ENCODE data around the gene NUDT3. TPM values are rescaled to one million over a fixed set of nuclear protein-coding genes. Genes with fewer than 3 reads are reported as not detected.

NUDT3 gene
- total RNA-seq, 1 experiment from 2014 or later: 26.1 TPM

GRCh38 chr6:34322732-34323131, 69.7 kb downstream of the NUDT3 start:
- no peak for DNase-seq (ENCODE audit: low read depth)

GRCh38 chr6:34321821-34322220, 70.6 kb downstream of the NUDT3 start:
- no peak for DNase-seq (ENCODE audit: low read depth)

- no peak for DNase-seq (ENCODE audit: low read depth)
Observed at GRCh38 chr6:34319471-34319885, 73.0 kb downstream of the NUDT3 start.

- no peak for DNase-seq (ENCODE audit: low read depth)
Observed at GRCh38 chr6:34318499-34319470, 73.7 kb downstream of the NUDT3 start.

GRCh38 chr6:34317882-34318498, 74.5 kb downstream of the NUDT3 start:
- DNase-seq (ENCODE audit: low read depth): no peak

GRCh38 chr6:34317172-34317477, 75.3 kb downstream of the NUDT3 start:
- no peak for DNase-seq (ENCODE audit: low read depth)

- no peak for DNase-seq (ENCODE audit: low read depth)
Observed at GRCh38 chr6:34316431-34317171, 75.9 kb downstream of the NUDT3 start.

GRCh38 chr6:34315780-34316179, 76.7 kb downstream of the NUDT3 start:
- no peak for DNase-seq (ENCODE audit: low read depth)

GRCh38 chr6:34315256-34315655, 77.2 kb downstream of the NUDT3 start:
- no peak for DNase-seq (ENCODE audit: low read depth)

GRCh38 chr6:34312259-34312658, 80.2 kb downstream of the NUDT3 start:
- DNase-seq (ENCODE audit: low read depth): no peak

GRCh38 chr6:34310817-34311216, 81.7 kb downstream of the NUDT3 start:
- DNase-seq (ENCODE audit: low read depth): no peak

- no peak for DNase-seq (ENCODE audit: low read depth)
Observed at GRCh38 chr6:34308483-34308882, 84.0 kb downstream of the NUDT3 start.

GRCh38 chr6:34305982-34306708, 86.3 kb downstream of the NUDT3 start:
- peak; percentile 55 for DNase-seq (ENCODE audit: low read depth)

GRCh38 chr6:34305497-34305896, 87.0 kb downstream of the NUDT3 start:
- DNase-seq (ENCODE audit: low read depth): no peak

- DNase-seq (ENCODE audit: low read depth): no peak
Observed at GRCh38 chr6:34304164-34304563, 88.3 kb downstream of the NUDT3 start.

- no peak for DNase-seq (ENCODE audit: low read depth)
Observed at GRCh38 chr6:34302929-34303328, 89.5 kb downstream of the NUDT3 start.

- peak; percentile 98 for DNase-seq (ENCODE audit: low read depth)
Observed at GRCh38 chr6:34301408-34301807, 91.1 kb downstream of the NUDT3 start.

- no peak for DNase-seq (ENCODE audit: low read depth)
Observed at GRCh38 chr6:34300332-34300751, 92.1 kb downstream of the NUDT3 start.

- no peak for DNase-seq (ENCODE audit: low read depth)
Observed at GRCh38 chr6:34298941-34299340, 93.5 kb downstream of the NUDT3 start.

- peak; percentile 84 for DNase-seq (ENCODE audit: low read depth)
Observed at GRCh38 chr6:34295721-34296120, 96.7 kb downstream of the NUDT3 start.

GRCh38 chr6:34292954-34293353, 99.5 kb downstream of the NUDT3 start:
- DNase-seq (ENCODE audit: low read depth): no peak

- DNase-seq (ENCODE audit: low read depth): no peak
Observed at GRCh38 chr6:34289137-34289536, 103.3 kb downstream of the NUDT3 start.

Measured in LHCN-M2 (cell line).